ENCODE data around the gene MRLN.
"Not testable (repeated sequence)": the region's sequence is repeated elsewhere in the genome, so short reads cannot be mapped to it uniquely, and the experiment has no call there.

MRLN gene

GRCh38 chr10:59753267-59753666 is at the start of gene MRLN:
MRLN (minus strand) TSS chr10:59753455.
- no peak for DNase-seq

GRCh38 chr10:59801171-59801570 is 47.9 kb upstream of the MRLN start:
- no peak for DNase-seq

- DNase-seq, result no peak
These were observed 46.2 kb upstream of the MRLN start for GRCh38 chr10:59799421-59799820.

GRCh38 chr10:59793919-59794318 is 40.7 kb upstream of the MRLN start:
- DNase-seq, result no peak

- DNase-seq, result no peak
These were observed 39.6 kb upstream of the MRLN start for GRCh38 chr10:59792812-59793211.

- DNase-seq, result no peak
These were observed 38.3 kb upstream of the MRLN start for GRCh38 chr10:59791601-59792000.

- not testable (repeated sequence) for DNase-seq
These were observed 36.8 kb upstream of the MRLN start for GRCh38 chr10:59790080-59790479.

GRCh38 chr10:59788914-59789313 is 35.7 kb upstream of the MRLN start:
- not testable (repeated sequence) for DNase-seq

- DNase-seq, result not testable (repeated sequence)
These were observed 33.8 kb upstream of the MRLN start for GRCh38 chr10:59787032-59787431.

- DNase-seq, result not testable (repeated sequence)
These were observed 32.2 kb upstream of the MRLN start for GRCh38 chr10:59785476-59785875.

- no peak for DNase-seq
These were observed 28.3 kb upstream of the MRLN start for GRCh38 chr10:59781511-59781910.

- no peak for DNase-seq
These were observed 26.7 kb upstream of the MRLN start for GRCh38 chr10:59779756-59780533.

GRCh38 chr10:59774451-59774850 is 21.2 kb upstream of the MRLN start:
- no peak for DNase-seq

- DNase-seq, result no peak
These were observed 19.8 kb upstream of the MRLN start for GRCh38 chr10:59773088-59773487.

GRCh38 chr10:59771162-59771807 is 18.0 kb upstream of the MRLN start:
- no peak for DNase-seq

- no peak for DNase-seq
These were observed 17.4 kb upstream of the MRLN start for GRCh38 chr10:59770689-59771088.

GRCh38 chr10:59762505-59762904 is 9.2 kb upstream of the MRLN start:
- no peak for DNase-seq

- no peak for DNase-seq
These were observed 4.7 kb upstream of the MRLN start for GRCh38 chr10:59757966-59758365.

- no peak for DNase-seq
These were observed 1.7 kb upstream of the MRLN start for GRCh38 chr10:59754951-59755350.

- DNase-seq, result no peak
These were observed 846 bp downstream of the MRLN start for GRCh38 chr10:59752278-59752940.

GRCh38 chr10:59750155-59750945 is 2.9 kb downstream of the MRLN start:
- no peak for DNase-seq

GRCh38 chr10:59748834-59749233 is 4.4 kb downstream of the MRLN start:
- no peak for DNase-seq

- DNase-seq, result no peak
These were observed 8.0 kb downstream of the MRLN start for GRCh38 chr10:59745163-59745650.
